GM18498 (cell line): ENCODE data around the gene PRXL2C.
"Not testable (repeated sequence)": the region's sequence is repeated elsewhere in the genome, so short reads cannot be mapped to it uniquely, and the experiment has no call there.

ENCODE experiments used
- ATAC-seq: cut with Tn5 transposase; IDR thresholded peaks from one replicate; pipeline ENCODE4 v1.9.1; 2021; ENCODE audit warnings: mild to moderate bottlenecking, moderate library complexity; ENCODE audit not compliant: unreplicated experiment

PRXL2C gene

DNA sequence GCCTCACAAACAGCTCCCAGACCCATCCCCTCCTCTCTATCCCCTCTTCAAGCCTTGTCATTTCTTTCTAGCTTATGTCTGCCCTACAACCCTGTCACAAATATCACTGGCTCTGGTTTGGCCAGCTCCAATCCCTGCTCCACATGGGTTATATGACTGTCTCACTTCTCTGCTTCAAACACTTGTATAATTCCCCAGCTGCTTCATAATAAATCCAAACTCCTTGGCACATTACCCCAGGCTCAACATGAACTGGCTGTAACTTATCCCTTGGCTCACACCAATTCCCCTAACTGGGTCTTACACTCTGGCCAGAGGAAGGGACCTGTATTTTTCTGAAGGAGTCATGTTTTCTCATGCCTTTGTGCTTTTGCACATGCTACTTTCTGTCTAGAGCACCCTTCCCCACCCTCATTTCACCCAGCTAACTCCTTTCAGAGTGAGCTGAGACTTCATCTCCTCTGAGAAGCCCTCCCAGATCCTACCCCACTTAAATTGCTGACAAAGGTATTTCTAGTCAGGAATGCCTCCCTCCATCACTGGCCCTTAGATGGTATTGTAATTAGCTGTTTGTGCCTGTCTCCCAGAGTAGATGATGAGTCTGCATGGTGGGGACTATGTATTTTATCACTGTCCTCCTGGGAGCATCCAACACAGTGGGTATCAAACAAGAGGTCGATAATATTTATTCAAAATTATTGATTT lies 5.3 kb downstream of the PRXL2C start:
- no peak for ATAC-seq

DNA sequence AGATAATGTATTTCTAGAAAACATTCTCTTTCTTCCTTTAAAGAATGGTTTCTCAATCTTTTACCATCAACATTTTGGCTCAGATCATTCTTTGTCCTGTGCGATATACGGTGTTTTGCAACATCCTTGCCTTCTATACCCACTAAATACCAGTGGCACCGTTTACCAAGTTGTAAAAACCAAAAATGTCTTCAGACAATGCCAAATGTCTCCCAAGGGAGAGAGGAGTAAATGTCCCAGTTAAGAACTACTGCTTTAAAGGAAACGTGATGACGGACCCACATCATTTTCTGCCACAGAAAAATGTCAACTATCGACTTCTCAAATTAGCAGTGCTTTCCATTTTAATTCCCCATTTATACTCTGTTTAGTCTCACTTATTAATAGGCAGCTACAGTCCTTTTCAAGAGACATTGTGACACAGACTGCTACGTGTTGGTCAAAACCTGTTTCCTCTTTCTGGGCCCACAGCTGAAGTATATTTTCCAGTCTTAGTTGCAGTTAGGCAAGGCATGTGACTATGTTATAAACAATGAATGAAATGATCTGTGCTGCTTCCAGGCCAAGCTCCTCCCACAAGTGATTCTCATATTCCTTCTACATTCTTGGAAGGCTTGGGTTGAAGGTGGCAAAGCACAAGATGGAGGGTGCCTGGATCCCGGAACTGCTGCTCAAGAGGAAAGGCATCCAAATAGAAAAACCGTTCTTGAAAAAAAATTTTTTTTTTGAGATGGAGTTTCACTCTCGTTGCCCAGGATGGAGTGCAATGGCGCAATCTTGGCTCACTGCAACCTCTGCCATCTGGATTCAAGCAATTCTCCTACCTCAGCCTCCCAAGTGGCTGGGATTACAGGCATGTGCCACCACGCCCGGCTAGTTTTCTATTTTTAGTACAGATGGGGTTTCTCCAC lies 8.8 kb downstream of the PRXL2C start:
- ATAC-seq, result no peak

DNA sequence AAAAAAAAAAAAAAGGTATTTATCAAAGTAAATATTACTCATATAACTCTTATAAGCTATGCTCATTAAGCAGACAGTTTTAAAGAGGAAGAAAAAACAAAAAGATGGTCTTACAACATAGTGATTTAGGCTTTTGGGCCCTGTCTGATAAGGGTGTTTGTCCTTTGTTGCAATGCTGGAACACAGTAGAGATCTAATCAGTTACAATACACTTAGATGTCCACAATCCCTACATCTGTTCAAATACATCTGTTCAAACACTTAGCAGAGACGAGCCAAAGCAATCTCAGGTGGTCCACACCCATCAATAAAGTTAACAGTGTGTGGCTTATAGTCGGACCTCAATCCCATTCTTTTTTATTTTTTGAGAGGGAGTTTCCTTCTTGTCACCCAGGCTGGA lies 11.0 kb downstream of the PRXL2C start:
- no peak for ATAC-seq

DNA sequence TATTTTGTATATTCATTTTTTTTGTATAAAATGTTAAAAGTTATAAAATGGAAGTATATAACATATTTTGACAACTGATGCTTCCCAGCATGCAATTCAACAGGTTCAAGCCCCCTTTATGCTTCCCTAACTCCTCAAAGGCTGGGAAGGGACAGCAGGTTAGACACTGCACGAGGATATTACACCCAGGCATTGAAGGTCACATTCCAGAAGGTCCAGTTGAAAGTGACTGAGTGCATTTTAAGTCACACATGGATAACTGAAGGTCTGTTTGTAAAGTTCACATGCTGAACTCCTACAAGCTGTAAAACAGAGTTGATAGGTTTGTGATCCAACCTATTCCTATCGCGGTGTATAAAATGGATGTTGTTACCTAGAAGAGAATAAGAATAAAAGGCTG lies 13.6 kb downstream of the PRXL2C start:
- ATAC-seq, result no peak

DNA sequence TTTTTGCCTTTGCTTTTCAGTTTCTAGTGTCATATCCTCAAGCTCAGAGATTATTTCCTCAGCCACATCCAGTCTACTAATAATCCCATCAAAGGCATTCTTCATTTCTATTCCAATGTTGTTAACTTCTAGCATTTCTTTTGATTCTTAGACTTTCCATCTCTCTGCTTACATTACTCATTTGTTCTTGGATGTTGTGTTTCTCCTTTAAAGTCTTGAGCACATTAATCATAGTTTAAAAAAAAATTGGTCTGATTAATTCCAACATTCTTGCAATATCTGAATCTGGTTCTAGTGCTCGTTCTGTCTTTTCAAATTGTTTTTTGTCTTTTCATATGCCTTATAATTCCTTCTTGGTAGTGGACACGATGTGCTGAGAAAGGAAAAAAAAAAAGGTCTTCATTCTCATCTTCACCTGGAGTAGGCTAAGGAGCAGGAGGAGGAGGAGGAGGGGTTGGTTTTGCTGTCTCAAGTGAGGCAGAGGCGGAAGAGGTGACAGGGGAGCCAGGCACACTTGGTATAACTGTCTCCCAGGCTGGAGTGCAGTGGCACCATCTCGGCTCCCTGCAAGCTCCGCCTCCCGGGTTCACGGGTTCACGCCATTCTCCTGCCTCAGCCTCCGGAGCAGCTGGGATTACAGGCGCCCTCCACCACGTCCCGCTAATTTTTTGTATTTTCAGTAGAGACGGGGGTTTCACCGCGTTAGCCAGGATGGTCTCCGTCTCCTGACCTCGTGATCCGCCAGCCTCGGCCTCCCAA lies 16.3 kb downstream of the PRXL2C start:
- ATAC-seq, result no peak

DNA sequence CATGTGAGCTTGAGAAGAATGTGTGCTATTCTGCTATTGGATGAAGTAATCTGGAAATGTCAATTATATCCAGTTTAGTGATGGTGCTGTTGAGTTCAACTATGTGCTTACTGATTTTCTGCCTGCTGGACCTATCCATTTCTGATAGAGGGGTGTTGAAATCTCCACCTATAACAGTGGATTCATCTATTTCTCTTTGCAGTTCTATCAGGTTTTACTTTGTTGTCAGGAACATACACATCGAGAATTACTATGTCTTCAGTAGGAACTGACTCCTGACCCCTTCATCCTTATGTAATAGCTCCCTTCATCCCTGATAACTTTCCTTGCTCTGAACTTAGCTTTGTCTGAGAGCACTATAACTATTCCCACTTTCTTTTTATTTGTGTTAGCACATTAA lies 18.7 kb downstream of the PRXL2C start:
- no peak for ATAC-seq

DNA sequence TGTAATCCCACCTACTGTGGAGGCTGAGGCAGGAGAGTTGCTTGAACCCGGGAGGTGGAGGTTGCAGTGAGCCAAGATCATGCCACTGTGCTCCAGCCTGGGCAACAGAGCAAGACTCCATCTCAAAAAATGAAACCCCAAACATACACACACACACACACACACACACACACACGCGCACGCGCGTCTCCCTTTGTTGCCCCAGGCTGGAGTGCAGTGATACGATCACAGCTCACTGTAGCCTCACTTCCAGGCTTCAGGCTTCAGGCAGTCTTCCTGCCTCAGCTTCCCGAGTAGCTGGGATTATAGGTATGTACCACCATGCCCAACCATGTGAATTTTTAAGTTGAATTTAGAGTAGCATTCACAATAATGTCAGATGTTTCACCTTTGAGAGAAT lies 21.5 kb downstream of the PRXL2C start:
- not testable (repeated sequence) for ATAC-seq

DNA sequence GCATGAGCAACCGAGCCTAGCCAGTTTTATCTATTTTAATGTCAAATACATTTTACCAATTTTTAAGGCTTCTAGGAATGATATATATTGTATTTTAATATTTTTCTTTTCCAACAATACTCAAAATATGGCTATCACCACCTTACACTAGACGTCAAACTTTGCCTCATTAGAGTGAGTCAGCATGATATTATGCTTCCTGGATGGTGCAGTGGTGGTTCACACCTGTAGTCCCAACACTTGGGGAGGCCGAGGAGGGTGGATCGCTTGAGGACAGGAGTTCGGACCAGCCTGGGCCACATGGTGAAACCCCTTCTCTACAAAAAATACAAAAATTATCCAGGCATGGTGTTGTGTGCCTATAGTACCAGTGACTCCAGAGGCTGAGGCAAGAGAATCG lies 28.2 kb downstream of the PRXL2C start:
- no peak for ATAC-seq

DNA sequence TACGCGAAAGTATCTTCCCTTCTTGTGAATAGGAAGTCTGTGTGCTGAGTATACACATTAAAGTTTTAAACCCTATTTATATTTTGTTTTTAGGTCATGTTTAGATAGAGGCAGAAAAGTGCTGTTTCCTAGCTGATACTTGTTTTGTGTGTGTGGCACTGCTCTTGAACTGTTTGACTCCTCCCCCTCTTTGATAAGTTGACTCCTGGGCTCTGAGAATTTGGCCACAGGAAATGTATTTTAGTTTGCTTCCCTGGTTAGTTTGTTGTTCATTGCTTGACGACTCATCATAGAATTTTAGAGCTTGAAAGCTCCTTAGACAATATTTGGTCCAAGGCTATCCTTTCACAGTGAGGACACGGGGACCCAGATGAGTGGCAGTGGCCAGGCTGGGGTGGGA lies 33.5 kb downstream of the PRXL2C start:
- ATAC-seq, result no peak

DNA sequence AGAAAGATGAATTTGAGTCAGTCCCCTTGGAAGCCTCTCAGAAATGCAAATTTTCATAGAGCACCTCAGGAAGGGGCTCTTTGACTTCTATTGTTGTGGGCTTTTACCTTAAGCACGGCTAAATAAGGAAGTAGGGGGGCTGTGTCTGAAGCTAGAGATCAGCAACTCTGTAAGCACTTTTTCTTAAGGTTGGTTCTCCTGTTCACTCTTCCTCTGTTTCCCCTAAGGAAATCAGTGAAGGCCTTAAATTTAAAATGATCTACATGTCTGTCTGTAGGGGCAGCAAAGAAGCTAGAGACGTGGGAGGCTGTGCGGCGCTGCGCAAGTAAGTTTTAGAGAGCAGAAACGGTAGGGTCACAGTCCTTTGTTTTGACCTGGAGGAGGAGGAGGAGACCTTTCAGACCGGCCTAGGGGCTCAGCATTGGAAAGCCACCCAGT lies 34.3 kb downstream of the PRXL2C start:
- ATAC-seq, result no peak

DNA sequence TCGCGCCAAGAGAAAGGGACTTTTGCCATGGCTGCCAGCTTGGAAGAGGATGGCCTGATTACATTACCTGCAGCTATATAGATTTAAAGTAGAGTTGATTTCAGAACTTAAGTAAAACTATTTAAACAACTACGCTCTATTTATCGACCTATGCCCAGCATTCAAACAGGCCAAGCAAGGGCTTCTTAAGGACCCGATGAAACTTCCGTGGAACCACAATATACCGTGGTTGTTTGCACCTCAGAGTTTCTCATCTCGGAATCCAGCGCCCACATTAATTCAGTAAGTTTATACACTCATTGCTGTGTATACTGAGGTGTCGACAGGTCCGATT lies 35.0 kb downstream of the PRXL2C start:
- no peak for ATAC-seq

DNA sequence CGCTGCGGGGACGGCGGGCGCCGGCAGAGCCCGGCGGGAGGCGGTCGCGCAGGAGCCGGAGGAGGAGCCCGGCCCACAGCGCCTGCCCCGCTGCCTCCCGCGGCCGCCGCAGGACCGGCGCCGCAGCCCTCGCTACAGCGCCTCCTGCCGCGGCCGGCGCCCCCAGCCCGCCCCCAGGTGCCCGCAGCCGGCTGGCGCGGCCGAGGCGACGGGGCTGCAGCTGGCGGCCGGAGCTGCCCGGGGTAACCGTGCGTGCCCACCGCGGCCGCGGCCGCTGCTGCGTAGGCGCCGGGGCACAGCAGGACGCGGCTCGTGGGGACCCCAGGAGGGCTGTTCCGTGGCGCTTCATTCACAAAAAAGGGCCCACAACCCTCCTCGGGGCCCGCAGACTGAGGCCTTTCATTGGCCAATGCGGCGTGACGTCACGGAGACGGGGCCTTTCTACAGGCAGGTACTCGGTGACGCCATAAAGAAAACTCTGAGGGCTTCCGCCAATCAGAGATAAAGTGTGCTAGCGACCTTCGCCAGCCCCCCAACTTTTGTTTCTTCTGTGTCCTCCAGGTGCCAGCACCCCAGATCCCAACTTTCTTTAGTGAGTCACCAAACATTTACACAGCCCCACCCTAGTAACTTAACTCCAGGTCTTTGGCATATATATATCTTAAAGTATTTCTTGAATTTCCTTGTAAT lies 35.5 kb downstream of the PRXL2C start, which contains the start of gene CDC14B:
CDC14B (minus strand) TSS at position 353 of the 690 bp plus-strand sequence. CDS start 465 bp downstream, outside the sequence.
- peak; percentile 86 for ATAC-seq

DNA sequence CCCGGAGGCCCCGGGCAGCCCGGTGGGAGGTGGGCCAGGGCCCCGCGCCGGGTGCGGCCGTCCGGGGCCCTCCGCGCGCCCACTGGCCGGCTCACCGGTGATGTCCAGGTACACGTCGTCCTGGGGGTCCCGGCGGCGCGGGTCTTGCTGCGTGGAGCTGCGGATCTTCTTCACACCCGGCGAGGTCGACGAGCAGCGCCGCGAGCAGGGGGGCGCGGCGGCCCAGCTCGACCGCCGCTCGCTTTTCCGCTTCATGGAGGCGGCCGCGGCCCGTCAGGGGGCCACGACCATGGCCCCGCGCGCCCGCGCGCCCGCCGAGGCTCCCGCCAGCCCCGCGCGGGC lies 36.0 kb downstream of the PRXL2C start:
- peak; percentile 21 for ATAC-seq

DNA sequence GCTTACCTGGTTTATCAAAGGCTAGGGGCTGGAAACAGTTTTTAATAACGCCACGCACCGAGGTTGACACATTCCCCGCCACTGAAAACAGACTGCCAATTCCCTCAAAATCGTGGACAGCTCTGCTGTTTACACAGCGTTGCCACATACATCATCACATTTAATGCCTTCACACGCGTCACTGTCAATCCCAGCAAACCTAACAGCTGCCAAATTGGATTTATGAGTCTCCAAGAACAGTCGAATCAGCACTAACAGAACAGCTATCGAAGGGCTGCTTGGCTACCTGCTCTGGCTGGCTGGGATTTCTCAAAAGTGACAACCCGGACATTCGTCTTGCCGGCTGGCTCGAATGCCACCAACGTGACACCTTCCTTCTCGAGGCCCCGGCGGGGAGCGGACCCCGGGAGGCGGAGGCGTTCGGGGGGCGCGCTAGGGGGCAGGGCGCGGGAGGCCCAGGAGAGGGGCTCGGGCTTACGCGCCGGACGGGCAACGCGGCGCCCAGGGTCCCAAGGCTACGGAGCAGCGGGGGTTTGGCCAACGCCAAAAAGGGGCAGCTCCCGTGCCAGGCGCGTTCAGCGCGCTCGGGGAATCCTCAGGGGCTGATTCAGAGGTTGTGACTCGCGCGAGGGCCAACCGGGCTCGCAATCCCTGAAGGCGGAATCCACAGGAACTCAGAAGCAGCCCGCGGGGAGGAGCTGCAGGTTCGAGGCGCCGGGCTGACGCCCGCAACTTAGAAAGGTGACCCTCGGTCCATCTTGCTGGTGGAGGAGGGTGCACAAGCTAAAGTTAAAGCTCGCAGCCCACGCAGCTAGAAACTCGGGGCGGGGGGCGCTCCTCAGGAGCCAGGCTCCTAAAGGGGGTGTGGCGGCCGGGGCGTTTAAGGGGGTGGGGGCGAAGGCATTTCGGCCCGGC lies 36.7 kb downstream of the PRXL2C start:
- ATAC-seq, result no peak

DNA sequence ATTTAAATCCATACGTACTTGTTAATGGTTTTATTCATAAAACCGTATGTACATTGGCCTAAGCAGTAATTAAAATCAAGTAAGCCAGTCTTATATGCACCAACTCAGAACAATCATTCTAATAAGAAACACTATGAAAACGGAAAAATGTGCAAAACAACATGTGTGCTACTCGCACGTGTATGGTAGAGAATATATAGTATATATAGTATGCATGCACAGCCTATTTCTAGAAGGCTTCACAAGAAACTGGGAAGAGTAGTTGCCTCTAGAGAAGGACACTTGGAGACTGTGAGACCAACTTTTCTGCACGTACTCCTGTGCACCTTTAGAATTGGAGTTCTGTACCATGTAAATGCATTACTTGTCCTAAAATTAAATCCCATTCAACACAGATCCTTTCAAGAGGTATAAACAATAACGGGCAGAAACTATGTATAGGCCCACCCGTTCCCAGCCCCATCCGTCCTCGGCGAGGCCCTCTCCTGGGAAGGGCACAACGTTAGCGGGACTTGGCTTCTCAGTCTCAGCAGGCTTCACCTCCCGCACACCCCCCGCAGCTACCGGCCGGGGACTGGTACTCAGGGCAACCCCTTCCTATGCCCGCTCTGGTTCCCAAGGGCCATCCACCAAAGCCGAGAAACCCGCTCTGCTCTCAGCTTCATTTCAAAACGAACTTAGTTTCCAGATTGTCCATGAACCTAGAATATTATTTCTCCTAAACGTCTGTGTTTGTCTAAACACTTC lies 37.5 kb downstream of the PRXL2C start:
- ATAC-seq, result no peak

DNA sequence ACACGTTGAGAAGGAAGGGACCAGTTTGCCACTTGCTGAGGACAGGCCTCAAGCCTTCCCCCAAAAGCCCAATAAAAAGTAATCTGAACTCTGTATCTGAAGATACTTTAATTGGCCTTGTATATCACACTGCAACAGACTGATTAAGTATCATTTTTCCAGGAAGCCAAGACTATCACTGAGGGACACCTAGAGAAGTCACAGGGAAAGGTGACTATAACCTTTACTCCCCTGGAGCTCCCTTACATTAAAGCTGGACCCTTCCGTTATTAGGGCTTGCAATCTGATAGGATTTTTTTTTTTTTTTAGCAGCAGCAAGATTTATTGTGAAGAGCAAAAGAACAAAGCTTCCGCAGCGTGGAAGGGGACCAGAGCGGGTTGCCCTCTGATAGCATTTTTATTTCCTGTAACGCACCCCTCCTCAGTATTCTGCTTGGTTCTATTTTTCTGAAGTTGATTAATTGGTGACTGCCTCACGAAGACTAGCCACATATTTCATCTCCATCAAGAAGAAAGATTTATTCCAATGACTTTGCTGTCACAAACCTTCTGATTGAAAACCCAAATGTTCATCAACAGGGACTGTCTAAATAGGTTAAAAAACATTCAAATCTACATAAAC lies 38.2 kb downstream of the PRXL2C start:
- ATAC-seq, result no peak

DNA sequence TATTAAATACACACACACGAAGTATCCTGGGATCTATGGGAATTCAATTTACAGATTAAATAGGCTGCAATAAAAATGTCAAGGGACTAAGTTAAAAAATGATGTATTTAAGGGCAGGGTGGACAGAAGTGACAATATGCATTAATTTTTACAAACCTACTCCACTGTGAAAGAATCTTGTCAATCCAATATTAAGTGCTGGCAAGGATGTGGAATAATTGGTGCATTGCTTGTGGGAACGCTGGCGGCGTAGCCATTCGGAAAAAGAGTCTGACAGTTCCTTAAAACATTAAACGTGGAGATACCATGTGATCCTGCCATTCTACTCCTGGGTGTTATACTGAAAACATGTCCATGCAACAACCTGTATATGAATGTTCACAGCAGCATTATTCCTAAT lies 39.7 kb downstream of the PRXL2C start:
- ATAC-seq, result no peak

DNA sequence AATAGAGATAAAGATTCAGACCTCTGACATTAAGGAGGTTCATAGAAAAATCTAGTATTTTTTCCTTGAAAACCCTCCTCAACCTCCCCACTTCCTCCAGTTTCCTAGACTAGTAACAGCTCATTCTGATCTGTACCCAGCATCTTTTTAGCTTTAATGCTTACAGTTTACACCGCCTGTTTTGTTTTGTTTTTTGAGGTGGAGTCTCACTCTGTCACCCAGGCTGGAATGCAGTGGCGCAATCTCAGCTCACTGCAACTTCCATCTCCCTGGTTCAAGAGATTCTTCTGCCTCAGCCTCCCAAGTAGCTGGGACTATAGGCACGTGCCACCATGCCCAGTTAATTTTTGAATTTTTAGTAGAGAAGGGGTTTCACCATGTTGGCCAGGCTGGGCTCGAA lies 40.5 kb downstream of the PRXL2C start:
- not testable (repeated sequence) for ATAC-seq
